Fibroblast of peridontal ligament (primary cell): ENCODE data around the gene SUGP1.
"Not testable (repeated sequence)": the region's sequence is repeated elsewhere in the genome, so short reads cannot be mapped to it uniquely, and the experiment has no call there.

Source experiments
- DNase-seq: peaks from one replicate; pipeline ENCODE4 v3.0.0-alpha.2; 2010; ENCODE audit errors: extremely low read depth

The SUGP1 gene, protein sequence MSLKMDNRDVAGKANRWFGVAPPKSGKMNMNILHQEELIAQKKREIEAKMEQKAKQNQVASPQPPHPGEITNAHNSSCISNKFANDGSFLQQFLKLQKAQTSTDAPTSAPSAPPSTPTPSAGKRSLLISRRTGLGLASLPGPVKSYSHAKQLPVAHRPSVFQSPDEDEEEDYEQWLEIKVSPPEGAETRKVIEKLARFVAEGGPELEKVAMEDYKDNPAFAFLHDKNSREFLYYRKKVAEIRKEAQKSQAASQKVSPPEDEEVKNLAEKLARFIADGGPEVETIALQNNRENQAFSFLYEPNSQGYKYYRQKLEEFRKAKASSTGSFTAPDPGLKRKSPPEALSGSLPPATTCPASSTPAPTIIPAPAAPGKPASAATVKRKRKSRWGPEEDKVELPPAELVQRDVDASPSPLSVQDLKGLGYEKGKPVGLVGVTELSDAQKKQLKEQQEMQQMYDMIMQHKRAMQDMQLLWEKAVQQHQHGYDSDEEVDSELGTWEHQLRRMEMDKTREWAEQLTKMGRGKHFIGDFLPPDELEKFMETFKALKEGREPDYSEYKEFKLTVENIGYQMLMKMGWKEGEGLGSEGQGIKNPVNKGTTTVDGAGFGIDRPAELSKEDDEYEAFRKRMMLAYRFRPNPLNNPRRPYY

GRCh38 chr19:19320361-19321140 is at the start of gene SUGP1, which contains the start of gene MAU2:
Gene SUGP1 (minus strand): TSS chr19:19320509. CDS start chr19:19320496, 13 bp downstream.
Gene MAU2 (plus strand): TSS chr19:19320829. CDS start chr19:19320860, 31 bp downstream.
- peak; percentile 88 for DNase-seq

GRCh38 chr19:19368087-19368486 is 47.8 kb upstream of the SUGP1 start:
- no peak for DNase-seq

GRCh38 chr19:19366434-19367396 is 46.4 kb upstream of the SUGP1 start:
- peak; percentile 52 for DNase-seq

- no peak for DNase-seq
Measured at GRCh38 chr19:19362075-19362474, 41.8 kb upstream of the SUGP1 start.

DNA sequence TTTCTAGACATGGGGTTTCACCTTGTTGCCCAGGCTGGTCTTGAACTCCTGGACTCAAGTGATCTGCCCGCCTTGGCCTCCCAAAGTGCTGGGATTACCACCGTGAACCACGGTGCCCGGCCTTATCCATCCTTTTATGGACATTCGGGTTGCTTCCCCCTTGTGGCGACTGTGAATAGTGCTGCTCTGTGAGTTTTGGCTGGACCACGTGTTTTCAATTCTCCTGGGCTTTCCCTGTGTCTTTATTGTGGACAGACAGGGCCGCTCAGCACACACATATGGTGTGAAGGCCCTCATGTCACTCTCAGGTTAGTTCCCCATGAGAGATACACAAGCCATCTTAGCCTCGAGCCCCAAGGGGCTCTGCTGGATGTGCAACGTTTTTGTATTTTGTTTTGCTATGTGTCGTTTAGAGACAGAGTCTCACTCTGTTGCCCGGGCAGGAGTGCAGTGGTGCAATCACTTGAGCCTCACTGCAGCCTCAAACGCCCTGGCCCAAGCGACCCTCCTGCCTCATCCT is 40.8 kb upstream of the SUGP1 start:
- DNase-seq, result peak; percentile 90

GRCh38 chr19:19356901-19357566 is 36.7 kb upstream of the SUGP1 start:
- DNase-seq, result no peak

GRCh38 chr19:19356500-19356899 is 36.2 kb upstream of the SUGP1 start:
- no peak for DNase-seq

DNA sequence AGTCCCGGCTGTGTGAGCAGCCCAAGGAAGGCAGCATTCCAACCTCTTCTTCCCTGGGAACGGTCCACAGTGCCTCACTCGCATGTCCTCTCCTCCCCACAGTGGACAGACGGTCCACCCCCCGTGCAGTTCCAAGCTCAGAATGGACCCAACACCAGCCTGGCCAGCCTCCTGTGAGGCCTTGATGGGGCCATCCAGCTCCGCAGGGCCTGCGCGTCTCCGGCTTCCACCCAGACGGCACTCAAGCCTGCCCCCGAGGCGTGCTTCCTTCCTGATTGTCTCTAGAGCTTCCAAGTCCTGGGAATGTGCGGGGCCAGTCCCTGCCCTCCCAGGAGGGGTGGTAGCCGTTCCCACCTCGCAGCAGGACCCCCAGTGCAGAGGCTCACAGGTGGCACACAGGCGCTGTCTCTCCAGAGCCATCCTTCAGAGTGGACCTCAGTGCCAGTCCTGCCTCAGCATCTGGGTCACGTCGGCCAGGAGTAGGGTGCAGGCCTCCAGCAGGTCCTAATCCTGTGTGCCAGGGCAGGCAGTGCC is 35.4 kb upstream of the SUGP1 start:
- DNase-seq, result no peak

DNA sequence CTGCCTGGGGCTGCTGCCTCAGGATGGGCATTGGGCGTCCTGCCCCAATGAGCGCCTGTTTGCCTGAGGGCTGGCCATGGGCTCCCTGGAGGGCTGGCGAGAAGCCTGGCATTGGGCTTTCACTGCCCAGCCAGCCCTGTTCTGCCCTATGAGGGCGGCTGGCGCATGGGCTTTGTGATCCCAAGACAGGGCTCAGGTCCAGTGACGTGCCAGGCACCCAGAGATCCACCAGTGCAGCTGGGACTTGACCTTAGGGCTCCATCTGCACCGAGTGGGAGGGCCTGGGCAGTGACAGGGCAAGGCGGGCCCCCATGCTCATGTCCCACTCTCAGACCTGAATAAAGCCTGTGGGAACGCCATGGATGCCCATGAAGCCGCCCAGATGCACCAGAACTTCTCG is 34.6 kb upstream of the SUGP1 start:
- DNase-seq, result no peak

DNA sequence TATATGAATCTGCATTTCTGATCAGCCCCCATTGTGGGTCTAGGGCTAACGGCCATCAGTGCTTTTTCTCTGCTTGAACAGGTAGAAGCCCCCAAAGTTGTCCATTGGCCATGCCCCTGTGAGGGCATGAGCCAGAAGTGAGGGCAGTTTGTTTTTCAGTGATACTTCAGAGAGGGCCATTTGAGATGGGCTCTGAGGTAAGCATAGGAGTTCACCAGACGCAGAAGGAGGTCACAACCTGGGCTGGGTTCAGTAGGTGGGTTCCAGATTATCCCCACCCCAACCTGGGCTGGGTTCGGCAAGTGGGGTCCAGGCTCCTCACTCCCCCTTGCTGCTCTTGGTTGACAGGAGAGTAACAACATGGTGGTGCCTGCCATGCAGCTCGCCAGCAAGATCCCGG is 33.7 kb upstream of the SUGP1 start:
- no peak for DNase-seq

DNA sequence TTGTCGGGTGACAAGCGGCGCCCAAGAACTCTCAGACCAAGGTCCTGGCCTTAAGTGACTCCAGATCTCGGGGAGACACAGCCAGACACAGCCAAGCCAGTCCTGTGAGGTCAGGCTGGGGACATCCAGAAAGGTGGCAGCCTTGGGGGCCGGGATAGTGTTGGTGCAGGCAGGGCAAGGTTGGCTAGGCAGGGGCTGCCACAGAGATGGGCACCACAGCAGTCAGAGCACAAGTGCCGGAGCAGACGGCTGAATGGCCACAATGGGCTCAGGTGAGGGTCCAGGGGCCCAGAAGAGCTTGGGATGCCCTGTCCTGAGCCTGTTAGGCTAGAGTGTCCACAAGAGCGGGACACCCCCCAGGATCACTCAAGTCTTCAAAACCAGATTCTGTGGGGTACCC is 32.5 kb upstream of the SUGP1 start:
- no peak for DNase-seq

DNA sequence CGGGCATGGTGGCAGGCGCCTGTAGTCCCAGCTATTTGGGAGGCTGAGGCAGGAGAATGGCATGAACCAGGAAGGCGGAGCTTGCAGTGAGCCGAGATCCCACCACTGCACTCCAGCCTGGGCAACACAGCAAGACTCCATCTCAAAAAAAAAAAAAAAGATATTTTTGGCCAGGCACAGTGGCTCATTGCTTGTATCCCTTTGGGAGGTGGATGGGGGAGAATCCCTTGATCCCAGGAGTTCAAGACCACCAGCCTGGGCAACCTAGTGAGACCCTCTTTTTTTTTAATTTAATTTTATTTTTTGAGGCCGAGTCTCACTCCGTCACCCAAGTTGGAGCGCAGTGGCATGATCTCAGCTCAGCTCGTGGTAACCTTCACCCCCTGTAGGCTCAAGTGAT is 30.4 kb upstream of the SUGP1 start:
- DNase-seq, result not testable (repeated sequence)

- no peak for DNase-seq
Measured at GRCh38 chr19:19349365-19349764, 29.1 kb upstream of the SUGP1 start.

DNA sequence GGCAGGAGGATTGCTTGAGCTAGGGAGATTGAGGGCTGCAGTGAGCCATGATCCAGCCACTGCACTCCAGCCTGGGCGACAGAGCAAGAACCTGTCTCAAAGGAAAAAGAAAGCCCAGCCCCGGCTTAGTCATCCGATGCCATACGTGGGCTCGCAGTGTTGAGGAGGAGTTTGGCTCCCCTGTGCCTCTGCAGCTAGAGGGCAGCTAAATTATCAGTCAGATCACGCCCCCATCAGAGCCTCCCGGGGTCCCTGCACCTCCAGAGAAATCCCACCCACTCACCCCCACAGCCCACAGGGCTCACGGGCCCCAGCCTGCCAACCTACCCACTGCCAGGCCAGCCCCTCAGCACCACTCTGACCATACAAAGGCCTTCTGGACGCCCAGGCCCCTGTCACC is 28.0 kb upstream of the SUGP1 start:
- no peak for DNase-seq

DNA sequence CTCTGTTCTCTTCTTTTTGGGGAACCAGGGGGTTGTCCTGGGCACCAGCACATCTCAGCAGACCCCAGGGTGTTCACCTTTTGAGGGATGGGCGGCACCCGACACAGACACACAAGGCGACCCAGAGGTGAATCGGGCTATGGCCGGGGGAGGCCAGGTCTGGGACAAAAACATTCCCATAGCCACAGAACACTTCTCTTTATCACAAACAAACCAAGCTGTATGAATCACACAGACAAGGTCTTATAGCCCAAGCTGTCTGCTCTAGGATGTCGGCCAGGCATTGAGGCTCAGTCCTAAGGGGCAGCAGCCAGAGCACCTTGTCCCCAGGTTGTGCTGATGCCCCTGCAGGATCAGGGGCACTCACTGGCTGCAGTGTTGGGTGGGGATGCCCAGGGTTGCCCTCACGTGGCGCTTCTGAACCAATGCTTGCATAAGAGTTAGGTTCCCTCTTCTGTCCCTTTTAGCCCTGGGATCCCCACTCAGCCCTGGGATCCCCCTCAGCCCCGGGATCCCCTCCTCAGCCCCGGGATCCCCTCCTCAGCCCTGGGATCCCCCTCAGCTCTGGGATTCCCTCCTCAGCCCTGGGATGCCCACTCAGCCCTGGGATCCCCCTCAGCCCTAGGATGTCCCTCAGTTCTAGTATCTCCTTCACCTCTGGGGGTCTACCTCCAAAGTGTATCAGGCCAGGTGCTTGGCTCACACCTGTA is 27.2 kb upstream of the SUGP1 start:
- DNase-seq, result no peak

- DNase-seq, result no peak
Measured at GRCh38 chr19:19345970-19346369, 25.7 kb upstream of the SUGP1 start.

- no peak for DNase-seq
Measured at GRCh38 chr19:19345232-19345631, 24.9 kb upstream of the SUGP1 start.

DNA sequence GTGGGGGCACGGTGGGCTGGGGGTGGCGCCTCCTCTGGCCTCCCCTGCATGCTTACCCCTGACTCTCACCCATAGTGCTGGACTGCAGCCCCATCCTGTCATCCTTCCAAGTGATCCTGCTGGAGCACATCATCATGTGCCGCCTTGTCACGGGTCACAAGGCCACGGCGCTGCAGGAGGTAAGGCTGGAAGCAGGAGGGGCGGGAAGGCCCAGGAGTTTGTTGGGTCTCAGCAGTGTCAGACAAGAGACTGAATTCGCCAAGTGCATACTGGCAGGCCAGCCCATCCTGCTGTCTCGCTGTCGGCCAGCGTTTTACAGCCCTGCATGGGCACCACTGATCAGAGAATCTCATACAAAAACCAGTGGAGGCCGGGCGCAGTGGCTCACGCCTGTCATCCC is 23.5 kb upstream of the SUGP1 start:
- DNase-seq, result no peak

- no peak for DNase-seq
Measured at GRCh38 chr19:19343016-19343362, 22.7 kb upstream of the SUGP1 start.
